Measurements from ENCODE around the gene SF1.

DNA sequence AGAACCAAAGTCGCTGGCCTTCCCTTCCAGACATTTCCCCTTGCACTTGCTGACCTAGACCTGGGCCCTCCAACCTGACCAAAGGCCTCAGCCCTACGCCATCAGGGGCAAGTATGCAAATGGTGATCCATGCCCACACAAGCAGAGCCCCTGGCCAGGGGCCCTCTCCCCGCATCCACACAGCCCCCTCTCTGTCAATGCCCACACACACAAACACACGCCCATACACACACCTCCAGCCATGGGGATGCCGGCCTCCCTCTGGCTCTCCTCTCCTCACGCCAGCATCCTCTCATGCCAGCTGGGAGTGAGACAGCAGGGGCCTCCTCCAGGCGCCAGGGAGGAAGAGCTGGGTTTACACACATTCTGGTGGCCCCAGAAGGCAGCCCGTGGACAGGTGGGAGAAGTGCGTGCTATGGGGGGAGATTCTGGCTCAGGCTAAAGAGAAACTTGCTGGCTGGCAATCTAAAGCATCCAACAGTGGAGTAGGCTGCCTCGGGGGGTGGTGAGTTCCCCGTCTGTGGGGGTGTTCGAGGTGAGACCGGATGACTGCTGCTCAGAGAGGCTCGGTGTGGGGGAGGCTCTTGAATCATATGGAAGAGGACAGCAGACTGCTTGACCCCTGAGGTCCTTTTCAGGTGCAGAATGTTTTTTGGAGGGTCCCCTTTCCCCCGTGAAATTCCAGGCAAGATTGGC, 60.1 kb downstream of the SF1 start:
- TF ChIP-seq HDGF (IDR thresholded peaks at IDR 0.05; ENCODE audit: borderline replicate concordance) (no peak), CTBP1 (IDR thresholded peaks at IDR 0.05; ENCODE audit: borderline replicate concordance) (no peak), SP1 (IDR thresholded peaks at IDR 0.05) (no peak), ARNT (IDR thresholded peaks at IDR 0.05) (no peak), TARDBP (IDR thresholded peaks at IDR 0.05) (no peak), NFRKB (IDR thresholded peaks at IDR 0.05) (no peak)
